Gastrocnemius medialis (tissue), 4 donors: ENCODE measurements around the gene STAG1. TPM values are rescaled to one million over a fixed set of nuclear protein-coding genes. Genes with fewer than 3 reads are reported as not detected.
"Not testable (repeated sequence)": the region's sequence is repeated elsewhere in the genome, so short reads cannot be mapped to it uniquely, and the experiment has no call there.

Experiments used
- ATAC-seq, 2 donors: fragments of 150-250 bp; one replicate each; pipeline ENCODE4 v1.9.1; 2016
- DNase-seq, 2 donors: peaks; one replicate each; pipeline ENCODE4 v3.0.0-alpha.2; 2019
- H3K27ac ChIP-seq, 4 donors: fragments of 200-600 bp; sonication (generic); 1 replicate in 1 of 4; 2 replicates in 3 of 4; pipeline ENCODE4 v1.5.1; 2016 to 2018; ENCODE audit warnings: mild to moderate bottlenecking in 2 of 4, moderate library complexity in 1 of 4
- H3K27me3 ChIP-seq, 3 donors: fragments of 200-600 bp; sonication (generic) in 2 of 3; 1 replicate in 1 of 3; 2 replicates in 2 of 3; pipeline versions ENCODE4 v1.5.1 to v1.6.0; 2016 to 2019; ENCODE audit warnings: mild to moderate bottlenecking in 1 of 3, moderate library complexity in 1 of 3
- H3K36me3 ChIP-seq, 2 donors: fragments of 200-600 bp; sonication (generic) in 1 of 2; one replicate each; pipeline ENCODE4 v1.5.1; 2017 to 2018
- H3K4me1 ChIP-seq, 2 donors: fragments of 200-600 bp; sonication (generic) in 1 of 2; one replicate each; pipeline ENCODE4 v1.5.1; 2016 to 2017; ENCODE audit warnings: mild to moderate bottlenecking in 2 of 2
- H3K4me3 ChIP-seq, 4 donors: fragments of 200-600 bp; sonication (generic) in 3 of 4; 1 replicate in 1 of 4; 2 replicates in 3 of 4; pipeline ENCODE4 v1.5.1; 2016 to 2019; ENCODE audit warnings: mild to moderate bottlenecking in 2 of 4
- H3K9me3 ChIP-seq, 3 donors: fragments of 200-600 bp; sonication (generic) in 2 of 3; 1 replicate in 1 of 3; 2 replicates in 2 of 3; pipeline ENCODE4 v1.5.1; 2016 to 2019
- POLR2A ChIP-seq, 2 donors: fragments of 450-650 bp; IDR thresholded peaks; one replicate each; pipeline ENCODE4 v1.6.1; 2017; ENCODE audit warnings: antibody characterized with exemption in 2 of 2, mild to moderate bottlenecking in 2 of 2, moderate library complexity in 2 of 2
- in situ Hi-C, 4 donors: fragments of 200-750 bp; cut with MboI; loops; one replicate each; pipeline versions ENCODE4 v1.15.0 to v1.8.0; 2017; ENCODE audit warnings: low sequenced_read_pairs in 4 of 4
- intact Hi-C: fragments of 100-400 bp; cut with DNase I; formaldehyde crosslinking; loops from one replicate; pipeline ENCODE4 v1.15.1; 2023; ENCODE audit warnings: low total_unique reads
- total RNA-seq, 4 donors: library from RNA; depleted of rRNA; stranded (reverse); fragments of >200 nt; gene quantifications; one replicate each; pipeline versions ENCODE4 v1.1.0 to v1.2.3, GENCODE V29; 2016
- TF ChIP-seq, protein P1 (sequence below), 5 experiments: fragments of 450-650 bp in 3 of 5; fragments of 200-600 bp in 2 of 5; sonication (generic) in 2 of 5; IDR thresholded peaks in 4 of 5; conservative IDR thresholded peaks in 1 of 5; 1 replicate in 4 of 5; 2 replicates in 1 of 5; pipeline ENCODE4 v1.5.1; 2016 to 2019; ENCODE audit warnings: antibody characterized with exemption in 5 of 5, mild to moderate bottlenecking in 3 of 5, moderate library complexity in 3 of 5

The STAG1 gene
- total RNA-seq: 10 to 100 TPM; 22.2 to 26.2 (median 23.7) TPM

DNA sequence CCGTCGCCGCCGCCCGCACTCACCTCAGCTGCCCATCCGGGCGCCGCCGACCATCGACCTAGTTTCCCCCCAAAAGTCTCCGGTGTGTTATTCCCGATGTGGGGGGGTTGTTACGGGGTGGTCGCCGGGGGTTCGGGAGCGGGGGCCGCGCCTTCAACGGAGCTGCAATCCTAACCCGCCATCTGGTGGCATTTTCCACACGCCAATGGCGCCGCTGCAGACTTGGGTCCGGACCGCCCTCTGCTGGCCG lies at the start of gene STAG1:
Gene STAG1 (minus strand): TSS at position 207 of the 250 bp plus-strand sequence. CDS start 121,480 bp downstream, outside the sequence.
- TF ChIP-seq, protein P1, sequence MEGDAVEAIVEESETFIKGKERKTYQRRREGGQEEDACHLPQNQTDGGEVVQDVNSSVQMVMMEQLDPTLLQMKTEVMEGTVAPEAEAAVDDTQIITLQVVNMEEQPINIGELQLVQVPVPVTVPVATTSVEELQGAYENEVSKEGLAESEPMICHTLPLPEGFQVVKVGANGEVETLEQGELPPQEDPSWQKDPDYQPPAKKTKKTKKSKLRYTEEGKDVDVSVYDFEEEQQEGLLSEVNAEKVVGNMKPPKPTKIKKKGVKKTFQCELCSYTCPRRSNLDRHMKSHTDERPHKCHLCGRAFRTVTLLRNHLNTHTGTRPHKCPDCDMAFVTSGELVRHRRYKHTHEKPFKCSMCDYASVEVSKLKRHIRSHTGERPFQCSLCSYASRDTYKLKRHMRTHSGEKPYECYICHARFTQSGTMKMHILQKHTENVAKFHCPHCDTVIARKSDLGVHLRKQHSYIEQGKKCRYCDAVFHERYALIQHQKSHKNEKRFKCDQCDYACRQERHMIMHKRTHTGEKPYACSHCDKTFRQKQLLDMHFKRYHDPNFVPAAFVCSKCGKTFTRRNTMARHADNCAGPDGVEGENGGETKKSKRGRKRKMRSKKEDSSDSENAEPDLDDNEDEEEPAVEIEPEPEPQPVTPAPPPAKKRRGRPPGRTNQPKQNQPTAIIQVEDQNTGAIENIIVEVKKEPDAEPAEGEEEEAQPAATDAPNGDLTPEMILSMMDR (IDR thresholded peaks at IDR 0.05 in 4 of 5, conservative IDR thresholded peaks at IDR 0.05 in 1 of 5): peak; percentile 97 to 99 (median 97)
- no peak for TF ChIP-seq POLR2A (IDR thresholded peaks at IDR 0.05)
- Histone ChIP-seq H3K27ac (peak within 1 kb of the TSS; percentile 84 to 99 (median 92)), H3K36me3 (no peaks in the 10 kb centered on the region), H3K4me3 (peak within 1 kb of the TSS; percentile 71 to 94 (median 86)), H3K9me3 (no peaks in the 10 kb centered on the region), H3K4me1 (peaks cover 34 to 35% of the 10 kb centered on the region in 2 donors), H3K27me3 (no peaks in the 10 kb centered on the region)
- DNase-seq: no peak
- ATAC-seq: no peak
- intact Hi-C loops: loop anchor here (1.0 to 5.0 kb wide), 7 partner anchors 110 to 787 kb away; partner anchors contain the start of genes MSL2, NCK1, PCCB and PPP2R3A
- in situ Hi-C loops: loop anchor here in 3 of 4 donors (5.0 to 10.0 kb wide), 5 partner anchors 113 to 677 kb away; partner anchors contain the start of gene NCK1 (in 1 of the 3)

DNA sequence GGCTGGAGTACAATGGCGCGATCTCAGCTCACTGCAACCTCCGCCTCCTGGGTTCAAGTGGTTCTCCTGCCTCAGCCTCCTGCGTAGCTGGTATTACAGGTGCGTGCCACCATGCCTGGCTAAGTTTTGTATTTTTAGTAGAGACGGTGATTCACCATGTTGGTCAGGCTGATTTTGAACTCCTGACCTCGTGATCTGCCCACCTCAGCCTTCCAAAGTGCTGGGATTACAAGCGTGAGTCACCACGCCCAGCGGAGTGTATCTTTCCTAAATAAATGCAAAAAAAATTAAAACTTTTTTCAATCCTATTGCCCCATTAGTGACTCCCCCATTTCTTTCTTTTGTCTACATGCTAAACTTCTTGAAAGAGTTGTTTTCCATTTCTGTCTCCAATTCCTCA lies 49.0 kb upstream of the STAG1 start:
- H3K27ac ChIP-seq, intact Hi-C loops: not testable (repeated sequence)

DNA sequence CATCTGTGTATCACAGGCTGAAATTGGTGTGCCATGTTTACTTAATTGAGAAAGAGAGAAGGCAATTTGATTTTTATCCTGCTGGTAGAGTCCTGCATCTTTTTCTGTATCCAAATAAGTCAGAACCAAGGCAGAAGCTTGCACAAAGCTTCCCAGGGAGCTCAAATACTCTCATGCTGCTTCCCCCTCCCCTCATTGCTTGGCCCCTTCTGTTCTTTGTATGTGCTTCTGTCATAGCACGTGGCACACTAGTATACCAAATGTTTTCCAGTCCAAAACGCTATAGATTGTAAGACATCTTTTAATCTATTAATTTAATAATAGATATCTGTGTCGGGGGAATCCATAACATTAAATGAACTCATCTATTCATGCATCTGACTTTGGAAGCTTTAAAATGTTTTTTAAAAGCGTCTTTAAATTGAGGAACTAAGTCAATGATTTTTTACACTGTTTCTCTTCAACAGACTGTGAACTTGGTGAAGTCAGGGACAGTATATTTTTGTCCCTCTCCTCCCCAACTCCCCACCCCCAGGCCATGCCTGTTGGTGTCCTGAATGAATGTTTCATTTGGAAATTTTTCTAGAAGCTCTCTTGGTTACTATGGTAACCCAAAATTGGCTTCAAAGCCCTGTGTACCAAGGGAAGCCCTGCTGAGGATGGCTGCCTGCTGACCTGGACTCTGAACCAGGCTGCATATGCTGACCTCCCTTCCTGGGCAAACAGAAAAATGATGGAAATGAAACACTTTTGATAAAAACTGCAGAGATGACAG lies 40.6 kb upstream of the STAG1 start:
- Histone ChIP-seq H3K4me1 (peaks cover 0 to under 1% of the 10 kb centered on the region in 2 donors), H3K27me3 (no peaks in the 10 kb centered on the region), H3K9me3 (no peaks in the 10 kb centered on the region), H3K4me3 (no peak overlapping the region), H3K27ac (no peak overlapping the region), H3K36me3 (no peaks in the 10 kb centered on the region)
- intact Hi-C loops (no loop called here), in situ Hi-C loops (no loop called here)
- TF ChIP-seq, protein P1 (IDR thresholded peaks at IDR 0.05 in 4 of 5, conservative IDR thresholded peaks at IDR 0.05 in 1 of 5): no peak
- TF ChIP-seq POLR2A (IDR thresholded peaks at IDR 0.05): no peak
- ATAC-seq (no peak), DNase-seq (no peak)

More for the DNA sequence above, 49.0 kb upstream of the STAG1 start:
- ATAC-seq, in situ Hi-C loops, H3K36me3 ChIP-seq, H3K4me3 ChIP-seq, H3K9me3 ChIP-seq, H3K27me3 ChIP-seq, DNase-seq: not testable (repeated sequence)
- peaks cover 12 to 17% of the 10 kb centered on the region in 2 donors for H3K4me1 ChIP-seq

DNA sequence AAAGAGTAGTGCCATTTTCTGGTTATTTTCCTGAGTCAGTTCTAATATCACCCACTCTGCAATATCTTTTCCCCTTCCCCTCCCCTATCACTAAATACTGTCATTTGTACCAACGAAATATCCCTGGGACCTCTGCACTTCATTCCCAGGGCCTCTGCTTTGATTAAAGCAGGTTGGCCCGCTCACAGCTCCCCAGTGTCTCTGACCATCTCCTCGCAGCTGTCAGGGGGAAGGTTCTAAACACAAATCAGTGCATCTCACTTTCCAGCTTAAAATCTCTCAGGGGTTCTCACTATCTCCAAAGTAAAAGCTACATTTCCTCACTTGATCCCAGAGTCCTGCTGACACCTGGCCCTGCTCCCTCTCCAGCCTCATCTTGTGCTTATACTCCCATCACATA lies 38.6 kb upstream of the STAG1 start:
- no peak for ATAC-seq
- no peak overlapping the region for H3K27ac ChIP-seq
- H3K4me1 ChIP-seq: peaks cover 15 to 17% of the 10 kb centered on the region in 2 donors
- no peak for TF ChIP-seq POLR2A (IDR thresholded peaks at IDR 0.05)
- TF ChIP-seq, protein P1 (IDR thresholded peaks at IDR 0.05 in 4 of 5, conservative IDR thresholded peaks at IDR 0.05 in 1 of 5): no peak
- intact Hi-C loops: no loop called here
- in situ Hi-C loops: no loop called here
- H3K27me3 ChIP-seq: no peaks in the 10 kb centered on the region
- no peak overlapping the region for H3K4me3 ChIP-seq
- no peaks in the 10 kb centered on the region for H3K9me3 ChIP-seq
- no peaks in the 10 kb centered on the region for H3K36me3 ChIP-seq
- DNase-seq: no peak

GRCh38 chr3:136789976-136790375 lies 37.8 kb upstream of the STAG1 start:
- in situ Hi-C loops (no loop called here), intact Hi-C loops (no loop called here)
- no peak overlapping the region for H3K27ac ChIP-seq
- no peaks in the 10 kb centered on the region for H3K27me3 ChIP-seq
- H3K4me3 ChIP-seq: no peak overlapping the region
- ATAC-seq: no peak
- TF ChIP-seq, protein P1 (IDR thresholded peaks at IDR 0.05 in 4 of 5, conservative IDR thresholded peaks at IDR 0.05 in 1 of 5): no peak
- TF ChIP-seq POLR2A (IDR thresholded peaks at IDR 0.05): no peak
- no peaks in the 10 kb centered on the region for H3K9me3 ChIP-seq
- no peaks in the 10 kb centered on the region for H3K36me3 ChIP-seq
- H3K4me1 ChIP-seq: peaks cover 15 to 17% of the 10 kb centered on the region in 2 donors
- DNase-seq: no peak
